Neural cell (in vitro differentiated cells): ENCODE data around the gene ADD1. TPM values are rescaled to one million over a fixed set of nuclear protein-coding genes. Genes with fewer than 3 reads are reported as not detected.

Source experiments
- H2AFZ ChIP-seq: fragments of 200-600, 300-800 bp; sonication (generic), shearing (Covaris generic); 2 replicates; pipeline ENCODE4 v1.6.0; 2014; ENCODE audit warnings: low read depth, mild to moderate bottlenecking, antibody characterized with exemption, low read length, moderate library complexity
- H3F3A ChIP-seq: fragments of 200-600 bp; shearing (Covaris generic); 2 replicates; pipeline ENCODE4 v1.6.1; 2016; ENCODE audit warnings: mild to moderate bottlenecking, moderate library complexity, mixed read lengths, antibody characterized with exemption, low read length; ENCODE audit not compliant: insufficient read depth, poor library complexity, severe bottlenecking
- H3K27ac ChIP-seq: fragments of 200-600, 300-800 bp; sonication (generic), shearing (Covaris generic); 2 replicates; pipeline ENCODE4 v1.5.1; 2014; ENCODE audit warnings: mild to moderate bottlenecking, low read length, moderate library complexity
- H3K27me3 ChIP-seq: fragments of 300-800, 200-600 bp; sonication (generic), shearing (Covaris generic); 2 replicates; pipeline ENCODE4 v1.6.0; 2014; ENCODE audit warnings: mild to moderate bottlenecking, low read depth, low read length, moderate library complexity; ENCODE audit not compliant: insufficient read depth
- H3K36me3 ChIP-seq: fragments of 300-800, 200-600 bp; sonication (generic), shearing (Covaris generic); 2 replicates; pipeline ENCODE4 v1.5.1; 2014; ENCODE audit warnings: mild to moderate bottlenecking, antibody characterized with exemption, low read length, moderate library complexity; ENCODE audit not compliant: insufficient read depth
- H3K4me2 ChIP-seq: fragments of 300-800, 200-600 bp; sonication (generic), shearing (Covaris generic); 2 replicates; pipeline ENCODE4 v1.6.0; 2014; ENCODE audit warnings: mild to moderate bottlenecking, low read length
- H3K4me3 ChIP-seq: fragments of 300-800, 200-600 bp; sonication (generic), shearing (Covaris generic); 2 replicates; pipeline ENCODE4 v1.5.1; 2014; ENCODE audit warnings: mild to moderate bottlenecking, low read length, moderate library complexity
- H3K79me2 ChIP-seq: fragments of 200-600 bp; shearing (Covaris generic); replicated peaks from 2 replicates; pipeline ENCODE4 v1.6.0; 2014; ENCODE audit warnings: mild to moderate bottlenecking, low read length, moderate library complexity; ENCODE audit not compliant: insufficient read depth
- H3K9ac ChIP-seq: fragments of 300-800, 200-600 bp; sonication (generic), shearing (Covaris generic); 2 replicates; pipeline ENCODE4 v1.6.1; 2016; ENCODE audit warnings: mild to moderate bottlenecking, low read length, mixed read lengths
- H3K9me2 ChIP-seq: fragments of 200-600 bp; shearing (Covaris generic); 2 replicates; pipeline ENCODE4 v1.6.1; 2016; ENCODE audit warnings: mild to moderate bottlenecking, low read length, mixed read lengths; ENCODE audit not compliant: insufficient read depth
- H3K9me3 ChIP-seq: fragments of 200-600, 300-800 bp; sonication (generic), shearing (Covaris generic); 2 replicates; pipeline ENCODE4 v1.6.1; 2016; ENCODE audit warnings: mild to moderate bottlenecking, mixed run types, low read length, moderate library complexity, mixed read lengths
- H4K20me1 ChIP-seq: fragments of 200-600 bp; shearing (Covaris generic); 2 replicates; pipeline ENCODE4 v1.6.1; 2016; ENCODE audit warnings: mild to moderate bottlenecking, mixed run types; ENCODE audit not compliant: insufficient read depth
- EP300 ChIP-seq: fragments of 450-650 bp; conservative IDR thresholded peaks from 2 replicates; pipeline ENCODE4 v1.6.1; 2014; ENCODE audit warnings: antibody characterized with exemption, mild to moderate bottlenecking, moderate library complexity; ENCODE audit not compliant: poor library complexity, severe bottlenecking
- EZH2 ChIP-seq: fragments of 200-600, 300-800 bp; shearing (Covaris generic), sonication (generic); IDR thresholded peaks from 2 replicates; pipeline ENCODE4 v1.6.1; 2014; ENCODE audit warnings: antibody characterized with exemption, low read length, borderline replicate concordance, mild to moderate bottlenecking; ENCODE audit not compliant: insufficient read depth, poor library complexity, severe bottlenecking
- RAD21 ChIP-seq: fragments of 450-650 bp; conservative IDR thresholded peaks from 2 replicates; pipeline ENCODE4 v1.6.1; 2014; ENCODE audit warnings: antibody characterized with exemption, mild to moderate bottlenecking, moderate library complexity
- TAF1 ChIP-seq: IDR thresholded peaks from 2 replicates; pipeline ENCODE4 v1.6.1; 2012; ENCODE audit warnings: low read depth
- polyA plus RNA-seq: library from polyadenylated mRNA; depleted of rRNA; stranded (reverse); fragments of >200 nt; gene quantifications from 2 replicates; pipeline ENCODE4 v1.2.3, GENCODE V29; 2014
- TF ChIP-seq, protein P1 (sequence below): IDR thresholded peaks from 2 replicates; pipeline ENCODE4 v1.6.1; 2012; ENCODE audit warnings: borderline replicate concordance

Gene ADD1
- polyA plus RNA-seq, 1 donor from 2014 or later: 190 TPM

DNA sequence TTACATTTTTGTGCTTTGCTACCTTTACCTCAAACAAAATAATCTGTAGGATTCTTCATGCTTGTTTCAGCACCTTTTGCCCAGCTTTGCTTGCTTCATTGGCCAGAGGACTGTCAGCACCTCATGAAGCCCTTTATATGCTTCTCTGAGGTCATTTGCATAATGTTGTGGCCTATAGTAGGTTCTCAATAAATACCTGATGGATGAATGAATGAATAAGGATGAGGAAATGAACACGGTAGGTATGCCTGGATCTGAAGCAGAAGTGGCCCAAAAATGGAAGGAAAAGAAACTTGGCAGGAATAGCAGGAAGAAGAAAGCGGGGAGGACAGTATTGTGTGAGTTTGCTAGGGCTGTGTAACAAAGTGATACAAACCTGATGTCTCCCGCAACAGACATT is 127.6 kb downstream of the ADD1 start:
- Histone ChIP-seq H3K36me3 (no peaks in the 10 kb centered on the region), H3K4me3 (no peak overlapping the region), H2AFZ (no peak overlapping the region), H3K9me2 (no peaks in the 10 kb centered on the region), H4K20me1 (no peaks in the 10 kb centered on the region), H3K27me3 (no peaks in the 10 kb centered on the region), H3K9me3 (no peaks in the 10 kb centered on the region), H3K27ac (no peak overlapping the region), H3K9ac (no peak overlapping the region), H3K4me2 (no peak overlapping the region), H3F3A (no peaks in the 10 kb centered on the region), H3K79me2 (no peaks in the 10 kb centered on the region)
- TF ChIP-seq RAD21 (no peak), EZH2 (no peak)
- TF ChIP-seq, protein P1, sequence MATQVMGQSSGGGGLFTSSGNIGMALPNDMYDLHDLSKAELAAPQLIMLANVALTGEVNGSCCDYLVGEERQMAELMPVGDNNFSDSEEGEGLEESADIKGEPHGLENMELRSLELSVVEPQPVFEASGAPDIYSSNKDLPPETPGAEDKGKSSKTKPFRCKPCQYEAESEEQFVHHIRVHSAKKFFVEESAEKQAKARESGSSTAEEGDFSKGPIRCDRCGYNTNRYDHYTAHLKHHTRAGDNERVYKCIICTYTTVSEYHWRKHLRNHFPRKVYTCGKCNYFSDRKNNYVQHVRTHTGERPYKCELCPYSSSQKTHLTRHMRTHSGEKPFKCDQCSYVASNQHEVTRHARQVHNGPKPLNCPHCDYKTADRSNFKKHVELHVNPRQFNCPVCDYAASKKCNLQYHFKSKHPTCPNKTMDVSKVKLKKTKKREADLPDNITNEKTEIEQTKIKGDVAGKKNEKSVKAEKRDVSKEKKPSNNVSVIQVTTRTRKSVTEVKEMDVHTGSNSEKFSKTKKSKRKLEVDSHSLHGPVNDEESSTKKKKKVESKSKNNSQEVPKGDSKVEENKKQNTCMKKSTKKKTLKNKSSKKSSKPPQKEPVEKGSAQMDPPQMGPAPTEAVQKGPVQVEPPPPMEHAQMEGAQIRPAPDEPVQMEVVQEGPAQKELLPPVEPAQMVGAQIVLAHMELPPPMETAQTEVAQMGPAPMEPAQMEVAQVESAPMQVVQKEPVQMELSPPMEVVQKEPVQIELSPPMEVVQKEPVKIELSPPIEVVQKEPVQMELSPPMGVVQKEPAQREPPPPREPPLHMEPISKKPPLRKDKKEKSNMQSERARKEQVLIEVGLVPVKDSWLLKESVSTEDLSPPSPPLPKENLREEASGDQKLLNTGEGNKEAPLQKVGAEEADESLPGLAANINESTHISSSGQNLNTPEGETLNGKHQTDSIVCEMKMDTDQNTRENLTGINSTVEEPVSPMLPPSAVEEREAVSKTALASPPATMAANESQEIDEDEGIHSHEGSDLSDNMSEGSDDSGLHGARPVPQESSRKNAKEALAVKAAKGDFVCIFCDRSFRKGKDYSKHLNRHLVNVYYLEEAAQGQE: no peak

DNA sequence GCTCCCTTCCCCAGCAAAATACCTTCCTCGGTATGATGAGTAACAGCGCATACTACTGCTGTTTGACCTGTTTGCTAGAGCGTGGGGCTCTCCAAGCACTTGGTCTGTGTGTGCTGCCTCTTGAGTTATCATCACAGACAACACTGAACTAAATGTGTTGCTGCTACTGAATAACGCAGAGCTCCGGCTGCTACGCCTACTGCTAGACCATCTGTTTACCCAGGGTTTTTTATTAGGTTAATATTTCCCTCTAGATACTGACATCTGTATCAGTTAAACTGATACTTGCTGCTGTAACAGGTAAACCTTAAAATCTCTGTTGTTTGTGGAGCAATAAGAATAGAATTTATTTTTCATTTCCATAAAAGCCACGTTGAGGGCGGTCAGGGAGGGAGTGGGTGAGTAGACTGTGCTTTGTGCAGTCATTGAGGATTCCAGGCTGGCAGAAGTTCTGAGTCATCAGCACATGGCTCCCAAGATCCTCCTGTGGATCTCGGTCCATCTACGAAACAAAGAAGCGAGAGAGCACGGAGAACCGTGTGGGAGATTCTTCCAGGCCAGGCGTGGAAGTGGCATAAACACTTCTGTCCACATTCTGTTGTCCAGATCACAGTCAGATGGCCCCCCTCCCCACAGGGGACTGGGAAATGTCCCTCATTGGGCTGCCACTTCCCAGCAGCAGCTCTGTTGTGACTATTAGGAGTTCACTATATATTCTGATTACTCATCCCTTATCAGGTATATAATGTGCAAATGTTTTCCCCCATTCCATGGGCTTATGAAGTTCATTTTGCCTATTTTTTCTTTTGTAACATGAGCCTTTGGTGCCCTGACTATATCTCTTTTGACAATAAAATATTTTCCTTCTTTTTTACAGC is 133.8 kb downstream of the ADD1 start:
- Histone ChIP-seq H3K9ac (no peak overlapping the region), H3K79me2 (no peaks in the 10 kb centered on the region), H3K4me2 (no peak overlapping the region), H4K20me1 (no peaks in the 10 kb centered on the region), H3F3A (no peaks in the 10 kb centered on the region), H2AFZ (no peak overlapping the region), H3K9me2 (no peaks in the 10 kb centered on the region), H3K27me3 (no peaks in the 10 kb centered on the region), H3K36me3 (no peaks in the 10 kb centered on the region), H3K27ac (no peak overlapping the region), H3K9me3 (no peaks in the 10 kb centered on the region), H3K4me3 (no peak overlapping the region)
- TF ChIP-seq TAF1 (no peak), EP300 (no peak)
- TF ChIP-seq, protein P1: no peak

Other genes starting within 250 kb of the ADD1 start
- gene TNIP2, start 87.5 kb upstream of the ADD1 start, polyA plus RNA-seq: 13.0 and 17.0 TPM in 2 replicates
- gene SH3BP2, start 50.8 kb upstream of the ADD1 start, polyA plus RNA-seq: 80.3 and 87.9 TPM in 2 replicates
- 5.5 and 6.3 TPM in 2 replicates for gene NOP14, start 119.6 kb downstream of the ADD1 start, polyA plus RNA-seq
- gene GRK4, start 119.7 kb downstream of the ADD1 start, polyA plus RNA-seq: 17.4 and 21.3 TPM in 2 replicates
- not detected in 2 replicates for gene HTT-AS, start 230.7 kb downstream of the ADD1 start, polyA plus RNA-seq
- 10.3 and 11.5 TPM in 2 replicates for gene HTT, start 230.8 kb downstream of the ADD1 start, polyA plus RNA-seq